Right lobe of liver (tissue), 4 donors: ENCODE measurements around the gene CMPK1.

Source experiments
- POLR2A ChIP-seq: fragments of 450-650 bp; IDR thresholded peaks from one replicate; pipeline ENCODE4 v1.6.1; 2017; ENCODE audit warnings: antibody characterized with exemption, mild to moderate bottlenecking
- TF ChIP-seq, protein P1 (sequence below), 4 donors: fragments of 200-600 bp in 3 of 4; fragments of 450-650 bp in 1 of 4; IDR thresholded peaks; one replicate each; pipeline versions ENCODE4 v1.5.1 to v1.8.0; 2016 to 2022; ENCODE audit warnings: antibody characterized with exemption in 4 of 4, mild to moderate bottlenecking in 2 of 4
- donor health status: DM: no; HTN: no; CAD: no.
- donor health status: DM: no; HTN: no; CAD: no.
- donor health status: DM: no; HTN: yes; CAD: no.

DNA sequence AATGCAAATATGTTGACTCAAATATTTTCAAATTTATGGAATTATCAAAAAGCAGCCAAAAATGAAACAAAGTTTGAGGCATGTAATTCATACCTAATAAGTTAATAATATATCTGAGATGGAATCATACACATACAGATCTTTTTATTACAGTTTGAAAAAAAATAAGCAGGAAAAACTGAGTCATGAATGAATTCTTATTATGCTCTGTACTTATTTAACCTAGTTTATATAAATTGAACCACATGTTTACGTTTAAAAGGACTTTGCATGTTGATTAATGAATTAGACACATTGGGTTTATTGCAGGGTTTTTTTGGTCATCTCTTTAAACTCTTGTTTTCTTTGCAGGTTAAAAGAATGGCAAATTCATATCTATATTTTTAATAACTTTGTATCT, 40.9 kb downstream of the CMPK1 start:
- TF ChIP-seq, protein P1, sequence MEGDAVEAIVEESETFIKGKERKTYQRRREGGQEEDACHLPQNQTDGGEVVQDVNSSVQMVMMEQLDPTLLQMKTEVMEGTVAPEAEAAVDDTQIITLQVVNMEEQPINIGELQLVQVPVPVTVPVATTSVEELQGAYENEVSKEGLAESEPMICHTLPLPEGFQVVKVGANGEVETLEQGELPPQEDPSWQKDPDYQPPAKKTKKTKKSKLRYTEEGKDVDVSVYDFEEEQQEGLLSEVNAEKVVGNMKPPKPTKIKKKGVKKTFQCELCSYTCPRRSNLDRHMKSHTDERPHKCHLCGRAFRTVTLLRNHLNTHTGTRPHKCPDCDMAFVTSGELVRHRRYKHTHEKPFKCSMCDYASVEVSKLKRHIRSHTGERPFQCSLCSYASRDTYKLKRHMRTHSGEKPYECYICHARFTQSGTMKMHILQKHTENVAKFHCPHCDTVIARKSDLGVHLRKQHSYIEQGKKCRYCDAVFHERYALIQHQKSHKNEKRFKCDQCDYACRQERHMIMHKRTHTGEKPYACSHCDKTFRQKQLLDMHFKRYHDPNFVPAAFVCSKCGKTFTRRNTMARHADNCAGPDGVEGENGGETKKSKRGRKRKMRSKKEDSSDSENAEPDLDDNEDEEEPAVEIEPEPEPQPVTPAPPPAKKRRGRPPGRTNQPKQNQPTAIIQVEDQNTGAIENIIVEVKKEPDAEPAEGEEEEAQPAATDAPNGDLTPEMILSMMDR (IDR thresholded peaks at IDR 0.05): no peak
- no peak for TF ChIP-seq POLR2A
